GM20000 (cell line): ENCODE results near the gene MED15.

ENCODE experiments used
- DNase-seq: peaks from one replicate; pipeline ENCODE4 v3.0.0; 2012; ENCODE audit warnings: low spot score
- CTCF ChIP-seq: IDR thresholded peaks from 2 replicates; pipeline ENCODE4 v1.5.1; 2012; ENCODE audit warnings: mild to moderate bottlenecking, control low read depth; ENCODE audit errors: extremely low read depth, missing control alignments

The MED15 gene

GRCh38 chr22:20488946-20489345 is 18.5 kb upstream of the MED15 start:
- no peak for DNase-seq
- no peak for TF ChIP-seq CTCF

GRCh38 chr22:20490183-20490940 is 17.0 kb upstream of the MED15 start:
- DNase-seq, result no peak
- TF ChIP-seq CTCF, result no peak

- TF ChIP-seq CTCF, result no peak
- DNase-seq, result no peak
These were observed 16.5 kb upstream of the MED15 start for GRCh38 chr22:20490941-20491307.

- DNase-seq, result no peak
- TF ChIP-seq CTCF, result no peak
These were observed 16.1 kb upstream of the MED15 start for GRCh38 chr22:20491346-20491745.

- TF ChIP-seq CTCF, result no peak
- peak; percentile 51 for DNase-seq
These were observed 12.2 kb upstream of the MED15 start, which contains the start of gene KLHL22 for GRCh38 chr22:20494978-20495860. Gene KLHL22, minus strand, starts transcription at chr22:20495795. Its CDS starts 6,584 bp downstream, at chr22:20489211.

- peak; percentile 88 for TF ChIP-seq CTCF
- DNase-seq, result peak; percentile 99
These were observed 11.3 kb upstream of the MED15 start for GRCh38 chr22:20495861-20496681.
